Measurements from ENCODE around the gene MTMR12.

- no peak for TF ChIP-seq CTCF (IDR thresholded peaks at IDR 0.05)
- no peak for TF ChIP-seq POLR2A (IDR thresholded peaks at IDR 0.05)
These were observed 14.7 kb downstream of the MTMR12 start for GRCh38 chr5:32298059-32298415.
